Prostate gland (tissue), 2 donors: ENCODE measurements around the gene PTPMT1. TPM values are rescaled to one million over a fixed set of nuclear protein-coding genes. Genes with fewer than 3 reads are reported as not detected.

Experiments
- DNase-seq: peaks from one replicate; pipeline ENCODE4 v3.0.0-alpha.2; 2019; ENCODE audit warnings: low spot score
- H3K27ac ChIP-seq, 2 donors: fragments of 200-600 bp; sonication (generic); 2 replicates each; pipeline ENCODE4 v1.5.1; 2017 to 2019
- H3K27me3 ChIP-seq: fragments of 200-600 bp; sonication (generic); replicated peaks from 2 replicates; pipeline ENCODE4 v1.5.1; 2019; ENCODE audit not compliant: insufficient read depth
- H3K36me3 ChIP-seq, 2 donors: fragments of 200-600 bp; sonication (generic); 1 replicate in 1 of 2; 2 replicates in 1 of 2; pipeline versions ENCODE4 v1.5.1 to v1.8.1; 2017 to 2019
- H3K4me1 ChIP-seq: fragments of 200-600 bp; sonication (generic); replicated peaks from 2 replicates; pipeline ENCODE4 v1.5.1; 2019
- H3K4me3 ChIP-seq, 2 donors: fragments of 200-600 bp; sonication (generic); 2 replicates each; pipeline ENCODE4 v1.5.1; 2017 to 2019
- H3K9me3 ChIP-seq: fragments of 200-600 bp; sonication (generic); 2 replicates; pipeline ENCODE4 v1.5.1; 2017
- CTCF ChIP-seq, 4 experiments: fragments of 200-600 bp in 2 of 4; fragments of 450-650 bp in 2 of 4; sonication (generic) in 2 of 4; IDR thresholded peaks; 1 replicate in 3 of 4; 2 replicates in 1 of 4; pipeline ENCODE4 v1.5.1; 2016 to 2019; ENCODE audit warnings: antibody characterized with exemption in 4 of 4, mild to moderate bottlenecking in 2 of 4, moderate library complexity in 2 of 4
- POLR2A ChIP-seq: fragments of 450-650 bp; IDR thresholded peaks from one replicate; pipeline ENCODE4 v1.6.1; 2016; ENCODE audit warnings: antibody characterized with exemption, mild to moderate bottlenecking
- POLR2AphosphoS5 ChIP-seq: sonication (generic); formaldehyde crosslinking; IDR thresholded peaks from one replicate; pipeline ENCODE4 v1.6.1; 2017; ENCODE audit warnings: antibody characterized with exemption
- WGBS: methylation state at CpG from one replicate; pipeline ENCODE4 v1.1.5; 2018; 5-methylcytosine and 5-hydroxymethylcytosine counted together
- intact Hi-C: fragments of 100-400 bp; cut with DNase I; formaldehyde crosslinking; loops from one replicate; pipeline ENCODE4 v1.14.2; 2022
- total RNA-seq, 2 donors: library from RNA; depleted of rRNA; stranded (reverse); fragments of >200 nt; gene quantifications; one replicate each; pipeline ENCODE4 v1.1.0, GENCODE V29; 2016

The PTPMT1 gene
- total RNA-seq, 2 donors from 2014 or later, result 153 to 184 TPM

- TF ChIP-seq POLR2AphosphoS5 (no peak), CTCF (IDR thresholded peaks at IDR 0.05) (no peak), POLR2A (no peak)
- no peak for DNase-seq
- no peaks in the 10 kb centered on the region for H3K36me3 ChIP-seq
- no peak overlapping the region for H3K27ac ChIP-seq
- H3K4me3 ChIP-seq, result no peak overlapping the region
- H3K4me1 ChIP-seq, result no peaks in the 10 kb centered on the region
- no peaks in the 10 kb centered on the region for H3K9me3 ChIP-seq
- 53% methylated on average over 5 of the region's 5 CpGs for WGBS
- no peaks in the 10 kb centered on the region for H3K27me3 ChIP-seq
- intact Hi-C loops, result no loop called here
Observed at GRCh38 chr11:47606731-47607130, 41.3 kb downstream of the PTPMT1 start.

GRCh38 chr11:47607380-47607779, 42.0 kb downstream of the PTPMT1 start:
- H3K4me1 ChIP-seq, result no peaks in the 10 kb centered on the region
- DNase-seq, result no peak
- no peaks in the 10 kb centered on the region for H3K27me3 ChIP-seq
- no peaks in the 10 kb centered on the region for H3K36me3 ChIP-seq
- TF ChIP-seq POLR2AphosphoS5, result no peak
- no peak for TF ChIP-seq POLR2A
- TF ChIP-seq CTCF (IDR thresholded peaks at IDR 0.05), result no peak
- intact Hi-C loops, result no loop called here
- WGBS, result 78% methylated on average over 7 of the region's 7 CpGs
- H3K4me3 ChIP-seq, result no peak overlapping the region
- no peaks in the 10 kb centered on the region for H3K9me3 ChIP-seq
- no peak overlapping the region for H3K27ac ChIP-seq

- Histone ChIP-seq H3K36me3 (no peaks in the 10 kb centered on the region), H3K4me3 (no peak overlapping the region), H3K27ac (no peak overlapping the region), H3K27me3 (no peaks in the 10 kb centered on the region), H3K9me3 (no peaks in the 10 kb centered on the region), H3K4me1 (no peaks in the 10 kb centered on the region)
- no peak for TF ChIP-seq POLR2A
- no peak for DNase-seq
- intact Hi-C loops, result no loop called here
- WGBS, result 72% methylated on average over 3 of the region's 3 CpGs
Observed at GRCh38 chr11:47609675-47610074, 44.3 kb downstream of the PTPMT1 start.

GRCh38 chr11:47611348-47611794, 46.0 kb downstream of the PTPMT1 start:
- TF ChIP-seq POLR2A (no peak), POLR2AphosphoS5 (no peak), CTCF (IDR thresholded peaks at IDR 0.05) (no peak)
- H3K9me3 ChIP-seq, result no peaks in the 10 kb centered on the region
- H3K36me3 ChIP-seq, result no peaks in the 10 kb centered on the region
- H3K4me3 ChIP-seq, result no peak overlapping the region
- intact Hi-C loops, result no loop called here
- H3K4me1 ChIP-seq, result no peaks in the 10 kb centered on the region
- whole genome bisulfite sequencing, result 66% methylated on average over 6 of the region's 6 CpGs
- no peak overlapping the region for H3K27ac ChIP-seq
- no peaks in the 10 kb centered on the region for H3K27me3 ChIP-seq
- no peak for DNase-seq

GRCh38 chr11:47615249-47615648, 49.9 kb downstream of the PTPMT1 start:
- no peaks in the 10 kb centered on the region for H3K27me3 ChIP-seq
- no peak for DNase-seq
- H3K36me3 ChIP-seq, result no peaks in the 10 kb centered on the region
- H3K27ac ChIP-seq, result no peak overlapping the region
- TF ChIP-seq POLR2A (no peak), CTCF (IDR thresholded peaks at IDR 0.05) (no peak), POLR2AphosphoS5 (no peak)
- intact Hi-C loops, result no loop called here
- H3K9me3 ChIP-seq, result no peaks in the 10 kb centered on the region
- H3K4me3 ChIP-seq, result no peak overlapping the region
- no peaks in the 10 kb centered on the region for H3K4me1 ChIP-seq
